Measurements from ENCODE around the gene FEM1A.
"Not testable (repeated sequence)": the region's sequence is repeated elsewhere in the genome, so short reads cannot be mapped to it uniquely, and the experiment has no call there.

FEM1A gene

DNA sequence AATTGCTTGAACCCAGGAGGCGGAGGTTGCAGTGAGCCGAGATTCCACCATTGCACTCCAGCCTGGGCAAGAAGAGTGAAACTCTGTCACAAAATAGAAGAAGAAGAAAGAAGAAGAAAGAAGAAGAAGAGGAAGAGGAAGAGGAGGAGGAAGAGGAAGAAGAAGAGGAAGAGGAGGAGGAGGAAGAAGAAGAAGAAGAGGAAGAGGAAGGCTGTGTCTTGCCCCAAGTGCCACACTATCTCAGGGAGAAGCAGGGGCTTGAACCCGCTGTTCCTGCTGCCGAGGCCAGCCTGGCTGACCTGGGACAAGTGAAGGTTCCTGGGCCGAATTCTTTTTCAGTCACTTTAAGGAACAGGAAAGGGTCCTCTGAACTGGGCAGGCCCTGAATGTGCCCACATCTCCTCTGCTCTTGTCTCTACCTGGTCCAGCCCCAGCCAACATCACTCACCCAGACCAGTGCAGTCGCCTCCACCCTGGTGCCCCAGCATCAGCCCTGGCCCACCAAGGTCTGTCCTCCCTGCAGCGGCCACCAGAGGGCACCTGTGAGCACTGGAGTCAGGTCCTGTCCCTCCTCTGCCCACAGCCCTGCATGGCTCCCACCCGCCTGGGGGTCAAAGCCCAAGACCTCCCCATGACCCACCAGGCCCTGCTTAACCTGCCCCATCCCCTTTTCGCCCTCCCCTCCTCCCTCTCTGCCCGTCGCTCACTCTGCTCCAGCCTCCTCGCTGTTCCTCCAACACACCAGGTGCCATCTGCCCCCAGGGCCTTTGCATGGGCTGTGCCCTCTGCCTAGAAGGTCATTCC is 20.0 kb downstream of the FEM1A start:
- peak; percentile 80 for DNase-seq (ENCODE audit: low read depth)

GRCh38 chr19:4814625-4815425 is 23.3 kb downstream of the FEM1A start:
- DNase-seq (ENCODE audit: low read depth): no peak

DNA sequence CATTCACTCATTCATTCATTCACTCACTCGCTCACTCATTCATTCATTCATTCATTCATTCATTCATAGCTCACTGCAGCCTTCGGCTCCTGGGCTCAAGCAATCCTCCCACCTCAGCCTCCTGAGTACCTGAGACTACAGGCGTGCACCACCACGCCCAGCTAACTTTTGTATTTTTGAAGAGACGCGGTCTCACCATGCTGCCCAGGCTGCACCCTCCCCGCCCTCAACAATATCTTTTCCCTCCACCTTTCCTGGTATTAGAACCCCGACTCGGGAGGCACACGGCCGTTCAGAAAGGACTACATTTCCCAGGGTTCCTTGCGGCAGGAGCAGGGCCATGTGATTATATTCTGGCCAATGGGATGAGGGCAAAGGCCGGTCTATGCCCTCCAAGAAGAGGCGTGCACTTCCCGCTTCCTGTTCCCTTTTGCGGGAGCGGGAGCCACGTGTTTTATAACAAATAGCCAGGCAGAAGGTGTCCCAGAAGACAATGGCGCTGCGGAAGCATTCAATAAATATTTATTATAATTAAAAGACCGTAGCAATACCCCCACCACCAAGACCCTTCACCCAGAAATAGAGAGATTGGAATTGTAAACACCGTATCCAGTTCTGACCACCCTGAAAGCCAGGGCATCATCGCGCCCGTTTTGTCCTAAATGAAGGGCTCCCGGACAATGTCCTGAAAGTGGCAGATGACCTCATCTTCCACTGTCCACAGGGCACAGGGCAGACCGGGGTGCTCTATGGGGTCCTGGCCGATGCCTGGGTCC is 24.1 kb downstream of the FEM1A start:
- peak; percentile 65 for DNase-seq (ENCODE audit: low read depth)

DNA sequence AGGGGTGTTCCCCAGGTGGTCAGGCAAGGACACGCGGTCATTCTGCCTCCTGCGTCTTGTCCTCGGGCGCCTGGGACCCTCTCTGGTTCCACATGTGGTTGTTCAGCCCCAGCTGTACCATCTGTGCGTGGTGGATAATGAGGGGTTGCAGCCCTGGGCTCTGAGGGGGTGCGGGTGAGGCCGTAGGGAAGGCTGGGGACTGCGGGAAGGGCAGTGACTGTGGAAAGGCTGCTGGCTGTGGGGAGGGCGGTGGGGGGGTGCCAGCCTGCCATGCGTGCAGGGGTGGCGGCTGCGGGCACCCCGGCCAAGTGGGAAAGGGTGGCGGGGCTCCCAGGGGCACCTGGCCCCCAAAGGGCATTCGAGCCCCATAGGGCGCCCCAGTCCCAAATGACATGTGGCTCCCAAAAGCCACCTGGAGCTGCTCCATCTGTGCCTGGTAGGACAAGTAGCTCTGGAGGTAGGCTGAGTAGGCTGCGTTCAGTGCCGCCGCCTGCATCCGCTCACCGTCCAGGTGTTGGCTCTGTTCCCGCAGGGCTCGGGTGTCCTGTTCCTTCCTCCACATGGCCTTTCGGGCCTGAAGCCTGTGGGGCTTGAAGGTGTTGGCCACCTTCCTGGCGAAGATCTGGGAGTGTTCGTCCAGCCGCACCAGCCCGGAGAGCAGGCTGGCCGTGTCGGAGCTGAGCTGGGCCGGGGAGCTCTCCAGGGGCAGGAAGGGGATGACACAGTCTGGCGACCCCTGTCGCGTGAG is 24.8 kb downstream of the FEM1A start:
- no peak for DNase-seq (ENCODE audit: low read depth)

- no peak for DNase-seq (ENCODE audit: low read depth)
Measured at GRCh38 chr19:4816950-4817278, 25.4 kb downstream of the FEM1A start.

DNA sequence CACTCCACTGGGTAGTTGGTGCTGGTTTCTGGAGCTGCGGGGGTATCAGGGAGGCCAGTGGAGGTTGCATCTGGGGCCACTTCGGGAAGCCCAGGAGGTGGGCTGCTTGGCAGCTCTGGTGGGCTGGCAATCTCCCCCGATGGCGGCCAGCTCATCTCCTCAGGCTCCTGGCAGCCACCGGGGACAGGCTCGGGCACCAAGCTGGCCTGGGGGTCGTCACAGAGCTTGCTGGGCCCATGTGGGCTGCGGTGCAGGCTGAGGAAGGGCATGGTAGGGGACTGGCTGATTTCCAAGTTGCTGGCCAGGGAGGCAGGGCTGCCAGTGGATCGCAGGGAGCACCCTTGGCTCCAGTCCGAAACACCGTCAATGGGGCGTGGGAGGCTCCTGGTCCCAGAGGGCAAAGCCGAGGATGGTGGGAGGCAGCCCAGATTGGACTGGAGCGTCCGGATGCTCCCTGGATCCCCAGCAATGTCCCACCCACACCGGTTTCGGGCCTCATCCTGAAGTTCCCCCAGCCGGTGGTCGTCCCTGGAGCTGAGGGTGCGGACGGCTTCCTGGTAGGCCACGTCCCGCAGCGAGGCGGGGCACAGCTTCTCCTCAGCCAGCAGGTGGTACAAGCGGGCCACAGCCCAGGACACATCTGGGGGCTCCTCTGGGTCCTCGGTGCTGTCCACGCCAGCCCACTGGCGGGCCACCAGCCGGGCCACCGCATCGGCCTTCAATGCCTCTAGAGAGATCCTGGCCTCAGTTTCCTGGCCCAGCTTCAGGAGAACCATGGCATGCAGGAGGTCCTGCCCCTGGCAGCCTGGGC is 26.1 kb downstream of the FEM1A start:
- no peak for DNase-seq (ENCODE audit: low read depth)

DNA sequence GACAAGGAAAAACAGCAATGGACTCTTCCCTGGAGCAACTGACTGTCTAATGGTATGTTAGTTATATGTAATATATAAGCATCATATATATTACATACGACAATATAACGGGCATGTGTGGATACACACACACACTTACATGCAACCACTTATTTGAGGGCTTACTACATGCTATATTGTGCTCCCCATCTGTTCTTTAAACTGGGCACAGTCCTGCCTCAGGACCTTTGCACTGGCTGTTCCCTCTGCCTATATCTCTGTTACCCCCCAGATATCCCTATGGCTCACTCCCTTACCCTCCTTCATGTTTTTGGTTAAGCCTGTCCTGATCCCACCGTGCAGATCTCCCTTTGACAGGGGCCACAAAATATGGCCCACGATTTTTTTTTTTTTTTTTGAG is 29.7 kb downstream of the FEM1A start:
- no peak for DNase-seq (ENCODE audit: low read depth)

DNA sequence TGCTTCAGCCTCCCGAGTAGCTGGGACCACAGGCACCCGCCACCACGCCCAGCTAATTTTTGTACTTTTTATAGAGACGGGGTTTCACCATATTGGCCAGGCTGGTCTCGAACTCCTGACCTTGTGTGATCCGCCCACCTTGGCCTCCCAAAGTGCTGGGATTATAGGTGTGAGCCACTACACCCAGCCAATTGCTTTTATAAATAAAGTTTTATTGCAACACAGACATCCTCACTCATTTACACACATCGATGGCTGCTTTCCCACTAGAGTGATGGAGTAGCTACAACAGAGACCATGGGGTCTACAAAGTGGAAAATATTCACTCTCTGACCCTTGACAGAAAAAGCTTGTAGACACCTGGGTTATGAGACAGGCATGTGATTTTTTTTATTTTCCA is 30.8 kb downstream of the FEM1A start:
- DNase-seq (ENCODE audit: low read depth): not testable (repeated sequence)

DNA sequence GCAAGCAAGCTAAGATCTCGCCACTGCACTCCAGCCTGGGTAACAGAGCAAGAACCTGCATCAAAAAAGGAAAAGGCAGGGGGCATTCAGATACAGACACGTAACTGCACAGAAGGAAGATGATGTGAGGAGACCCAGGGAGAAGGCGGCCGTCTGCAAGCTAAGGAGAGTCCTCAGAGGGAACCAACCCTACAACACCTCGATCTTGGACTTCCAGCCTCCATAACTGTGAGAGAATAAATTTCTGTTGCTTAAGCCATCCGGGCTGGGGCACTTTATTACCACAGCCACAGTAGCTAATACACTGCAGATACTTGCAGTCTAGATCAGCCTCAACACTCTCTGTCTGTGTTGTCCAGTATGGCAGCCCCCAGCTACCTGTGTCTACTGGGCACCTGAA is 32.0 kb downstream of the FEM1A start:
- no peak for DNase-seq (ENCODE audit: low read depth)

DNA sequence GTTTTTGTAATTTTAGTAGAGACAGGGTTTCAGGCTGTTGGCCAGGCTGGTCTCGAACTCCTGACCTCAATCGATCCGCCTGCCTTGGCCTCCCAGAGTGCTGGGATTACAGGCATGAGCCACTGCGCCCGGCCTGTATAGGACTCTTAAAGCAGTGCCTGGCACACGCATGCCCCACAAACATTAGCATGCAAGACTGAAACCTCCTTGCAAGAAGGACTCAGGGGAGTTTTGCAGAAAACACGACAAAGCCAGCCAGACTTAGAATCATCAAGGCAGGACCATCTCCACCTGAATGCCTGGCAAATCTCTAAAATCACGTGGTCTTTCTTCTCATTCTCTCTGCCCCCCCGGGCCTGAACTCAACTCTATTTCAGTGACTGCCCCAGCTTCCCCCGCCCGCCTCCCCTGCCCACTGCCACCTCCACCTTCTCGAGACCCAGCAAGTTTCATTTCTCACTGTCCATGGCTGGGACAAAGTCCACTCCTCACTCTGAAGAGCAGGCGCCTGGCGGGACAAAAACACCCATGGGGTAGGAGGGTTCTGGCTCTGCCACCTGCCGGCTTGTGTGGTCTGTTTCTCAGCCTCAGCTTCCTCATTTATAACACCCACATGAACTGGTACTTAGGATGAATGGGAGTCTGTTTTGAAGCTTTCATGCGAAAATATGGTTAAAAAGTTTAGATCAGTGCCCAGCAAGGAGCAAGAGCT is 37.6 kb downstream of the FEM1A start:
- no peak for DNase-seq (ENCODE audit: low read depth)

DNA sequence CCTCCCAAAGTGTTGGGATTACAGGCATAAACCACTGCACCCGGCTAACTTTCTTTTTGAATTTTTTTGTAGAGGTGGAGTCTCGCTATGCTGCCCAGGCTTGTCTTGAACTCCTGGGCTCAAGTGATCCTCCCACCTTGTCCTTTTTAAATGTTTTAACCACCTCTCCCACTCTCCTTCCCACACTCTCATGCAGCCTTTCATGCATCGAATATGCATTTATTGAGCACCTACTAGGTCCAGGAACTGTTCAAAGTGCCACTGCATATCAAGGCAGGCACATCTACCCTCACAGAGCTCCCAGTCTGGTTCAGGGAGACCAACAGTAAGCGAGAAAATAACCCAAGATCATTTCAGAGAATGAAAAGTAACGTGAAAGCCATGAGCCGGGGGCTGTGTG is 38.8 kb downstream of the FEM1A start:
- no peak for DNase-seq (ENCODE audit: low read depth)

GRCh38 chr19:4830768-4831265 is 39.3 kb downstream of the FEM1A start:
- no peak for DNase-seq (ENCODE audit: low read depth)

- peak; percentile 78 for DNase-seq (ENCODE audit: low read depth)
Measured at GRCh38 chr19:4831304-4831978, 39.9 kb downstream of the FEM1A start, which contains the start of gene TICAM1. Gene TICAM1 (minus strand): TSS chr19:4831712. CDS start chr19:4818377, 13,335 bp downstream.

GRCh38 chr19:4831979-4832340 is 40.4 kb downstream of the FEM1A start:
- DNase-seq (ENCODE audit: low read depth): not testable (repeated sequence)

DNA sequence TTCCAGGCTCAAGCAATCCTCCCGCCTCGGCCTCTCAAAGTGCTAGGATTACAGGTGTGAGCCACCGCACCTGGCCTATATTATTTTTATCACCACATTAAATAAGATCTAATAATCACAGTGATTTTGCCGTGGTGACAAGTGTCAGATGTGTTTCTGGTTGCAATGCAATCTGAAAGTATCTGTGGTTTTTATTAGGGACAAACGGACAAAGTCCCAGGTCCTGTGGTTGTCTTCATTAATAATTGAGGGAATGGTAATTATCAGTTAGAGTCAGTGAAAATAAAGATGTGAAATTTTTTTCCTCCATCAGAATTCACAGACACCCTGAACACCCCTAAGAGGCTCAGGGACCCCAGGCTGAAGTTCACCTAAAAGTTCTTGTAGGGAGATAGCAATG is 41.2 kb downstream of the FEM1A start:
- no peak for DNase-seq (ENCODE audit: low read depth)

DNA sequence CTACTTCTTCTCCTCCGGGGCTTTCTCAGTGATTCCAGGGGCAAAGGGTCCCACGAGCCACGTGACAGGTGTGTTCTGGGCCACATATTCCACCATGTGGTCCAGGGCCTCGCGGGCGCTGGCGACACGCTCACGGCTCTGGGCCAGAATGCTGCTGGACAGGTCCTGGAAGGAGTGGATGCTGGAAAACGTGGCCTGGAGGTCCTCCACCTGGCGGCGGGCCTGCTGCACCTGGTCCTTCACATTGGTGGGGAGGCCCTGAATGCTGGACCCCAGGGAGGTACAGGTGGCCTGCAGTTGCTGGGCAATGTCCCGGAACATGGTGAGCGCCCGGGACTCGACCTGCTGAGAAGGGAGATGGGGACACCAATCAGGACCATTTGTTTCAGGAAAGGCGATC is 47.7 kb downstream of the FEM1A start:
- no peak for DNase-seq (ENCODE audit: low read depth)

- no peak for DNase-seq (ENCODE audit: low read depth)
Measured at GRCh38 chr19:4843647-4843965, 52.1 kb downstream of the FEM1A start.

DNA sequence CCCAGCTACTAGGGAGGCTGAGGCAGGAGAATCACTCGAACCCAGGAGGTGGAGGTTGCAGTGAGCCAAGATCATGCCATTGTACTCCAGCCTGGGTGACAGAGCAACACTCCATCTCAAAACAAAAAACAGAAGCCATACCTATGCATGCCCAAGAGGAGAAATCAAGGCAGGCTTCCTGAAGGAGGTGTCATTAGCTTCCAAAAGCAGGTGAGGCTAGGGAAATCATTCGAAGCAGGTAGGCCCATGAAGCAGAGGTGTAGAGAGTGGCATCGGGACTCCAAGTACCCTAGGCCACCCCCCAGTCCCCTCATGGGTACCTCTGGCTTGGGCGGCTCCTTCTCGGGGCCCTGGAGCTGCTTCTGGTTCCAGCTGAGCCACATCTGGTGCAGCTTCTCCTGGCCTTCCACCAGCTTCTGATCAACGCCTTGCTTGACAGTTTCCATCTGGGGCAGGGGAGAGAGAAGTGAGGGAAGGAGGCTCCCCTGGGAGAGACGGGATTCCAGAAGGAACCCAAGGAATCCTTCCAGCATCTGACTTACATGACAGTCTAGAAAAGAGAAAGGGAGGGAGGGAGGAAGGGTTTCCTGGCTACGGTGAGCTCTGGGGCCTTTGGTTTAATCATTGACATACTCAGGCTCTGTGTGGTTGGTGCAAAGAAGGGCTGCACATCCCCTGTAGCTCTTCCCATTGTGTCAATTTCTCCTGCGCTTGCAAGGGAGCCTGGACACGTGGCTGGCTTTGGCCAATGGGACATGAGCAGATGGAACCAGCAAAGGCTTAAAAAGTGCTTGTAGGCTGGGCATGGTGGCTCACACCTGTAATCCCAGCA is 53.0 kb downstream of the FEM1A start:
- no peak for DNase-seq (ENCODE audit: low read depth)

- DNase-seq (ENCODE audit: low read depth): not testable (repeated sequence)
Measured at GRCh38 chr19:4845975-4846374, 54.4 kb downstream of the FEM1A start.
